HG03575 (cell line): ENCODE data around the gene HRH4.
A peak's percentile ranks its signal among the peaks of the same experiment; 100 is the strongest.

Experiments
- ATAC-seq: cut with Tn5 transposase; IDR thresholded peaks from one replicate; pipeline ENCODE4 v1.9.1; 2021; ENCODE audit not compliant: unreplicated experiment, insufficient number of reproducible peaks, low FRiP score; ENCODE audit errors: extremely low read depth

Gene HRH4

GRCh38 chr18:24460388-24460787 is at the start of gene HRH4:
TSS of gene HRH4 (plus strand) at chr18:24460637. CDS start at chr18:24460729, 92 bp downstream.
- ATAC-seq: no peak

GRCh38 chr18:24413148-24413547 is 47.3 kb upstream of the HRH4 start:
- ATAC-seq: no peak

DNA sequence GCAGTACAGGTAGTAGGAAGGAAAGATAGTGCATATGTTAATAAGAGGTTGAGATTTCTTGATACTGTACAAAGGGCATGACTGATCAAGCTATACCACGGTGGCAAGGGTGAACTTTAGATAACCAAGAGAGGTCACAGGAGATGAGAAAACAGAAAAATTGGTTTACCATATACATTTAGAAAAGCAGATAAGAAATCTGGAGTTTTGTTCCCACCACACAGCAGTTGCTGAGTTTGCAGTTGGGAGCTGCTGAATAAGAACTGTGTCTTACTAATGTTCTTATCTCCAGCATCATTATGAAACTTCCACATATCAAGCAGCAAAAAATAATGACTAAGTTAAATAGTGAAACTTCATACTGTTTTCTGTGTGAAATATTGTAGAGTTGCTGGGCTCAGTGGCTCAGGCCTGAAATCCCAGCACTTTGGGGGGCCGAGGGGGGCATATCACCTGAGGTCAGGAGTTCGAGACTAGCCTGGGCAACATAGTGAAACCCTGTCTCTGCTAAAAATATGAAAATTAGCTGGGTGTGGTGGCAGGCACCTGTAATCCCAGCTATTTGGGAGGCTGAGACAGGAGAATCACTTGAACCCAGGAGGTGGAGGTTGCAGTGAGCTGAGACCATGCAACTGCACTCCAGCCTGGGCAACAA is 46.0 kb upstream of the HRH4 start:
- no peak for ATAC-seq

GRCh38 chr18:24417480-24417879 is 43.0 kb upstream of the HRH4 start:
- no peak for ATAC-seq

DNA sequence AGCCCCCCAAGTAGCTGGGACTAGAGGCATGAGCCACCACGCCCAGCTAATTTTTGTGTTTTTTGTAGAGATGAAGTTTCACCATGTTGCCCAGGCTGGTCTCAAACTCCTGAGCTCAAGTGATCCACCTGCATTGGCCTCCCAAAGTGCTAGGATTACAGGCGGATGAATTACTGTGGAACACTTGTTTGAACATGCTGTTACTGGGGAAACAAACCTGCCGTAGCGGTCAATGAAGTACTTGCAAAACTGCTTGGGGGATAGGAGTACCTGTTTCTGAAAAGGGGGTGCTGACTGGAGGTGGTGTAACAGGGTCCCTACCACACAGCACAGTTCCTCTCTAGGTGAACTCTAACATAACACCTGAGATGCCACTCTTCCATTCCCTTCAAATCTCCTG is 39.9 kb upstream of the HRH4 start:
- no peak for ATAC-seq

- ATAC-seq: no peak
Measured at GRCh38 chr18:24421831-24422230, 38.6 kb upstream of the HRH4 start.

- no peak for ATAC-seq
Measured at GRCh38 chr18:24426073-24426397, 34.4 kb upstream of the HRH4 start.

- no peak for ATAC-seq
Measured at GRCh38 chr18:24426398-24427294, 33.8 kb upstream of the HRH4 start, which contains the start of gene IMPACT. TSS of gene IMPACT (plus strand) at chr18:24426670. CDS start at chr18:24426757, 87 bp downstream.

DNA sequence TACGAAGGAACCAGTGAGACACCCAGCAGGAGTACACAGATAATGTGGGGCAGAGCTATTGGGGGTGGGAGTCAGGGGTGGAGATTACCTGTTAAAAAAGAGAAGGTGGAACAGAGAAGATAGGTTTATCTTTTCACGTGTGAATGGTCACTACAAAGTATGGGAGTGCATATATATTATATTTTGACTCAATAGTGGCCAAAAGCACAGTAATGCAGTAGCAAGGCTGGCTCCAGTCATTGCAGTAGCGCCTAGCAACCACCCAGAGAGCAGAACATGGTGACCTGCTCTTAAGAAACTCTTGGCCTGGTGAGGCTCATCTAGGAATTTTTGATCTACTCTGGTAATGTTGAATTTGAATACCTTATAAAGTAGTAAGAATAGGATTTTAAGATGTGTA is 33.0 kb upstream of the HRH4 start:
- ATAC-seq: no peak

DNA sequence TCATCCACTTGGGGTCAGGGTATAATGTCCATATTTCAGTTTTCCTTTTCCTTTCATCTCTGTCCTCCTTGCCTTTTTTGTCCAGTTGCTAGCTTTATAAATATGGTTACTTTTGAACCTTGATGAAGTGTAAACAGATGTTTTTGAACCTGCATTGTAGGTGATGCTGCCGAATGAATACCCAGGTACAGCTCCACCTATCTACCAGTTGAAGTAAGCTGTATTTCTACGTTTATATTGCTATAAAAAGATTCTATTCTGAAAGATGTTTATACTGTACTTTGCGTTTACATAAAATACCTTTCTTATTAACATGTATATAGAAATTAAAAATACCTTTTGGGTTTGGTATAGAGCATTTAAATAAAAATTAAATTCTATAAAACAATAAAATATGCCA is 31.7 kb upstream of the HRH4 start:
- ATAC-seq: no peak

- no peak for ATAC-seq
Measured at GRCh38 chr18:24429188-24429587, 31.2 kb upstream of the HRH4 start.

- no peak for ATAC-seq
Measured at GRCh38 chr18:24432618-24433017, 27.8 kb upstream of the HRH4 start.

DNA sequence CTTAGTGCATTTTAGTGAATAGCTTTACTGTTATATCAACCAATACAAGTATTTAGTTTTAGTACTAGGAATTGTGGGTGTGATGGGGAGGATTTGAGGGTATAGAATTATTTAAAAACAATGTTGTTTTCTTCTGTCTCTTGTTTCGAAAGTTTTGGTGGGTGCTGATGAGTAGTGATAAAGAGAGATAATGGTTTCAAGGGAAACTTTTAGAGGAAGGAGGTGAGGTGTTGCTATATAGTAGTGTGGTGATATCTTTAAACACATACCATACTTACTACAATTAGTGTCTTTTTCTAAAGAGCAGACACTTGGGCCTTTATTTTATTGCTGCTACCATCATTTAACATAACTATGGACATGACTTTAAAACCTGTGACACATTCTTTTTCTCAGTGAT is 23.5 kb upstream of the HRH4 start:
- ATAC-seq: no peak

- no peak for ATAC-seq
Measured at GRCh38 chr18:24443870-24444269, 16.6 kb upstream of the HRH4 start.

- ATAC-seq: no peak
Measured at GRCh38 chr18:24446453-24446852, 14.0 kb upstream of the HRH4 start.

DNA sequence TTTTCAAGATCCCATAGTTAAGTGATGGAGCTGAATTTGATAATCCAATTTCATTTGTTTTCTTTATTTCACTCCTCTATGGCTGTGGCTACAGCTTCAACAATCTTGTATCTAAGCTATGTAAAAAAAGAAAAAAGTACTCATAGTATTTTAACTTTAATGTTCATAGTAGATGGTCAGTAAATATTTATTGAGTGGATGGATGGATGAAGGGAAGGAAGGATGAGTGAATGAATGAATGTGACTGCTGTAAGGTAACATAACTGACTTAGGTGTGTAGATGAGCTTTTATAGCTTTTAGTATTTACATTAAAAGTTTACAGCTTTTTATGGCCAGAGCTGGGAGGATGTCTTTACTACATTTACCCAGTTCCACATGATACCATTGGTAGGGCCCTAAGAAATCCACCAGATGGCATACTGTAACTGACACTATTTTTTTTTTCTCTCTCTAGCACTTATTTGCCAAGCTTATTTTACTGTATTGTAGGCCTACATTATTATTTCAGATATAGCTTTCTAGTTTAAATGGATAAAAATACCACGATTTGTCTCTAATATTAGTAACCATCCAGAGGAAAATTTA is 13.4 kb upstream of the HRH4 start:
- no peak for ATAC-seq

GRCh38 chr18:24447961-24448360 is 12.5 kb upstream of the HRH4 start:
- no peak for ATAC-seq

DNA sequence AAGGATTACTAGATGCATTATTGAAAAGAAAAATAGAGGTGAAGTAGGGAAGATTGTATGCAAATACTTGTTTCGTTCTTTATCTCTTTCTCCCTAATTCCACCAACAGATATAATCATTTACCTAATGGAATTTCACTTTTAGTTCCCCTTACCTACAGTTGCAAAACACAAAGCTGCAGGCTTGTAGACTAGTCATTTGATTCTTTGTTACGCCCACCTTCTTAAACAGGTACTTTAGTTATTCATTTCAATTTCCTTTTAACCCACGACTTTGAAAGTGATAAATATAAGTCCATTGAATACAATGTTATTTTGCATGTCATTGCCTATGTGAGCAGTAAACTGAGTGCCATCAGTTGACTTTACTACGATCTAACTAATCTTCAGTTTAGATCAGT is 3.9 kb upstream of the HRH4 start:
- peak; percentile 93 for ATAC-seq

GRCh38 chr18:24459772-24460171 is 665 bp upstream of the HRH4 start:
- no peak for ATAC-seq

DNA sequence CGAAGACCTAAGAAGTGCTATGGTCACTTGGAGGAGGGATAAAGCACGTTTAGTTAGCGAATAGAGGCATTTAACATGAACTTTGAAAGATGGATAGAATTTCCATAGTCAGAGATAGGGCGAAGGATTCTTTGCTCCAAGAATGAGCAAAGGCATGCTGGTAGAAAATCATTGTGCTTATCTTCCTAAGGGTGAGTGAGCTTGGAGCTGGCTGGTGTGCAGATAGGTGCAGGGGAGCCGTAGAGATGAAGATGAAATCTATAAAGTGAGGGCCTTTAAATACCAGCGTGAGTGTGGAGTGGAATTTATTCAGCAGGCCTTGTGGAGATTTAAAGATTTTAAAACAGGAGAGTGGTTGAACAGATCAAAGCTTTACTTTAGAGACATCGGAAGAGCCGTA is 1.6 kb downstream of the HRH4 start:
- no peak for ATAC-seq
